Upper lobe of left lung (tissue), 6 donors: ENCODE results near the gene GALNT13. TPM values are rescaled to one million over a fixed set of nuclear protein-coding genes. Genes with fewer than 3 reads are reported as not detected.

Experiments used
- ATAC-seq, 2 donors: fragments of 200-7000 bp; cut with Tn5 transposase; one replicate each; pipeline ENCODE4 v1.9.1; 2022; ENCODE audit warnings: mild to moderate bottlenecking in 2 of 2, moderate library complexity in 2 of 2; ENCODE audit not compliant: low FRiP score in 2 of 2
- DNase-seq, 2 donors: peaks; one replicate each; pipeline ENCODE4 v3.0.0-alpha.2; 2019 to 2020
- H3K27ac ChIP-seq, 4 donors: fragments of 200-600 bp; sonication (generic); one replicate each; pipeline ENCODE4 v1.5.1; 2016 to 2019
- H3K27me3 ChIP-seq, 4 donors: fragments of 200-600 bp; sonication (generic); one replicate each; pipeline ENCODE4 v1.5.1; 2017 to 2019
- H3K36me3 ChIP-seq, 4 donors: fragments of 200-600 bp; sonication (generic); one replicate each; pipeline ENCODE4 v1.5.1; 2016 to 2019
- H3K4me1 ChIP-seq, 4 donors: fragments of 200-600 bp; sonication (generic); one replicate each; pipeline ENCODE4 v1.5.1; 2018 to 2019
- H3K4me3 ChIP-seq, 4 donors: fragments of 200-600 bp; sonication (generic); one replicate each; pipeline ENCODE4 v1.5.1; 2017 to 2019; ENCODE audit warnings: mild to moderate bottlenecking in 2 of 4, moderate library complexity in 1 of 4
- H3K9me3 ChIP-seq, 4 donors: fragments of 200-600 bp; sonication (generic); one replicate each; pipeline ENCODE4 v1.5.1; 2018 to 2019
- CTCF ChIP-seq, 6 experiments: fragments of 450-650 bp in 4 of 6; fragments of 200-600 bp in 2 of 6; sonication (generic) in 2 of 6; IDR thresholded peaks; one replicate each; pipeline ENCODE4 v1.5.1; 2016 to 2019; ENCODE audit warnings: antibody characterized with exemption in 6 of 6
- EP300 ChIP-seq, 4 donors: sonication (generic); formaldehyde crosslinking; IDR thresholded peaks; one replicate each; pipeline ENCODE4 v1.5.1; 2017; ENCODE audit warnings: antibody characterized with exemption in 4 of 4, control low read depth in 2 of 4
- POLR2A ChIP-seq, 4 donors: fragments of 450-650 bp; IDR thresholded peaks; one replicate each; pipeline ENCODE4 v1.5.1; 2016 to 2017; ENCODE audit warnings: antibody characterized with exemption in 4 of 4, mild to moderate bottlenecking in 2 of 4
- POLR2AphosphoS5 ChIP-seq, 2 donors: sonication (generic); formaldehyde crosslinking; IDR thresholded peaks; one replicate each; pipeline ENCODE4 v1.5.1; 2017; ENCODE audit warnings: antibody characterized with exemption in 2 of 2
- WGBS, 2 donors: methylation state at CpG; one replicate each; pipeline ENCODE4 v1.1.5; 2017 to 2018; 5-methylcytosine and 5-hydroxymethylcytosine counted together
- total RNA-seq, 6 donors: library from RNA; depleted of rRNA in 4 of 6; stranded (reverse); fragments of >200 nt in 4 of 6; gene quantifications; one replicate each; pipeline versions ENCODE4 v1.1.0 to v1.2.1, GENCODE V29; 2016 to 2021
- donor health status: DM: no; HTN: no; CAD: no; lungs with moderate emphysema.
- donor health status: DM: no; HTN: yes; CAD: no; lungs with severe emphysema.

The GALNT13 gene
- total RNA-seq, 6 donors from 2014 or later: 1.6 to 4.1 (median 2.8) TPM

DNA sequence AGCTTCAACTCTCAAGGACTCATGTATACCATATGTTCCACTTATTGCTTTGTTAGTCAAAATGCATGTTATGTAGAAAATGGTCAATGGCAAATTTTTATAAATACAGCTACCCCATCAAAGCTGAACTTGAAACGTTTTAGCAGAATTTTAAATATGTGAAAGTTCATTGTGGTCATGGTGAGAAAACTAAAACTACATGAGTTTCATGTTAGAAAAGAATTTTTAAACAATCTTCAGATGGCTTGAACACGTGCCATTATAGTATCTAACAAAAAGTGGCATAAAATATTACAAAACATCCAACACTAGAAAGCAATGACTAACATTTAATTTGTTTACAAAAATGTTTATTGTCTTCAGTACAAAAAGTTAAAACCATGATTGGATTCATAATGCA is 580.7 kb downstream of the GALNT13 start:
- Histone ChIP-seq H3K4me3 (no peak overlapping the region), H3K27me3 (no peaks in the 10 kb centered on the region), H3K4me1 (peaks cover 0 to 2% (median 0%) of the 10 kb centered on the region in 4 donors), H3K27ac (no peak overlapping the region), H3K9me3 (no peaks in the 10 kb centered on the region), H3K36me3 (no peaks in the 10 kb centered on the region)
- ATAC-seq (no peak), DNase-seq (no peak)
- 45 to 53% methylated on average over 2 of the region's 2 CpGs for WGBS, 2 donors
- TF ChIP-seq POLR2AphosphoS5 (IDR thresholded peaks at IDR 0.05) (no peak), EP300 (IDR thresholded peaks at IDR 0.05) (no peak), CTCF (IDR thresholded peaks at IDR 0.05) (no peak), POLR2A (IDR thresholded peaks at IDR 0.05) (no peak)

DNA sequence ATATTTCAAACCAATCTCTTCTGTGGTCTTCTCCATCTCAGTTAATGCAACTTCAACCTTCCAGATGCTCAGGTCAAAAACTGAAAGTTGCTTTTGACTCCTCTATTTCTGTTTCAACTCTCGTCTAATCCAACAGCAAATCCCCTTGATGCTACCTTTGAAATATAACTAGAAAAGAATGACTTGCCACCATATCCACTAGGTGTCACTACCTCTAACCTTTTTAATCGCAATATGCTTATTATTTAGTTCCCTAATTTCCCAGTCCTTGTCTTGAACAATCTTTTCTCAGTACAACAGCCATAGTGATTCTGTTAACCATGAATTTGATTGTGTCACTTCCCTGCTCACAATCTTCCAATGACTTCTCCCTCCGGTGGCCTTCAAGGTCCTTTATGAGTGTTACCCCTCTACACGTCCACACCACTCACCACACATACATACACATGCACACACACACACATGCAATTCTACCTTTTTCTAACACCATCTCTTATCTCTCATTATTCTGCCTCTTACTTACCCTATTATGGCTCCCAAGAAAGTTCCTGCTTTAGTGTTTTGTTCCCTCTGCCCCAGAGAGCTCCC is 581.3 kb downstream of the GALNT13 start:
- no peaks in the 10 kb centered on the region for H3K4me1 ChIP-seq
- no peak for DNase-seq
- H3K4me3 ChIP-seq: no peak overlapping the region
- TF ChIP-seq CTCF (IDR thresholded peaks at IDR 0.05): peak in 3 of 6 experiments; percentile 16 to 33 (median 32)
- TF ChIP-seq EP300 (IDR thresholded peaks at IDR 0.05): no peak
- WGBS, 2 donors: 52 to 55% methylated on average over 4 of the region's 4 CpGs
- no peaks in the 10 kb centered on the region for H3K9me3 ChIP-seq
- ATAC-seq: no peak
- H3K36me3 ChIP-seq: no peaks in the 10 kb centered on the region
- no peak overlapping the region for H3K27ac ChIP-seq
- no peaks in the 10 kb centered on the region for H3K27me3 ChIP-seq

DNA sequence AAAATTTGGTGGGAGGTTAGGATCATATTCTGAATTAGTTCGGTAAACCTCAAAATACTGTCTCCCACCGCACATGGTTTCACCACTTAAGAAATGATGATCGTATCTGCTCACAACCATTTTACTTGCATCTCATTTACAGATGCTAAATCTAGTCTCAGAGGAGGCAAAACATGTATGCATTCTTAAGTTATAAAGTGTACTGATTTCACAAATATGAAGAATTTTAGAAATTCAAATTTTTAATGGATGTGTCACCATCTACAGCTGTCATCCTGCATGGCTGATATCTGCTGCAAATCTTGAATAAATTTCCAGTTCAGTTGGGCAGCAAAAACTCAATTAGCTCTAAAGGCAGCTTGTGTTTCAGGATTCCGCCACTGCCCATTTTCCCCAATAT is 583.4 kb downstream of the GALNT13 start:
- WGBS, 2 donors: 96% methylated on average over 4 of the region's 4 CpGs
- Histone ChIP-seq H3K4me1 (no peaks in the 10 kb centered on the region), H3K9me3 (no peaks in the 10 kb centered on the region), H3K27me3 (no peaks in the 10 kb centered on the region), H3K4me3 (peak overlapping the region in 3 of 4 donors; percentile 21 to 39 (median 38)), H3K27ac (no peak overlapping the region), H3K36me3 (no peaks in the 10 kb centered on the region)
- ATAC-seq: no peak
- DNase-seq: no peak
- TF ChIP-seq EP300 (IDR thresholded peaks at IDR 0.05): no peak
- TF ChIP-seq CTCF (IDR thresholded peaks at IDR 0.05): no peak
- no peak for TF ChIP-seq POLR2AphosphoS5 (IDR thresholded peaks at IDR 0.05)
- no peak for TF ChIP-seq POLR2A (IDR thresholded peaks at IDR 0.05)

DNA sequence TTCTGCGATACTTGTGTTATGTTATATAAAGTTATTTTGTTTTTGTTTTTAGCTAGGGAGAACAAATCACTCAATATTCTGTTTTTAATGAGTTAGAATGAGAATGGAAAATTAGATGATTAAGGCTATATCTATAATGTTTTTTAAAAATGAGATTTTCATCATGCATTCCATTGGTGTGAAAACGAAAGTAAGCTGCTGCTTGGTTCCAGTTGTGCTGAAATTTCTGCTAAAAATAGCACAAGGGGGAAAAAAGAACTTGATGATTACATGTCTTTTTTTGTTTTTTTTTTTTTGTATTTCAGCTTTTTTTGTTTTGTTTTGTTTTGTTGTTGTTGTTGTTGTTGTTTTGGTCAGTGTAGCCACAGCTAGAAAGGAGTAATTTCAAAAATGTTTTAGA is 584.1 kb downstream of the GALNT13 start:
- no peaks in the 10 kb centered on the region for H3K4me1 ChIP-seq
- no peak overlapping the region for H3K27ac ChIP-seq
- no peaks in the 10 kb centered on the region for H3K9me3 ChIP-seq
- ATAC-seq: no peak
- no peaks in the 10 kb centered on the region for H3K36me3 ChIP-seq
- peak overlapping the region in 3 of 4 donors; percentile 21 to 39 (median 38) for H3K4me3 ChIP-seq
- H3K27me3 ChIP-seq: no peaks in the 10 kb centered on the region
- TF ChIP-seq EP300 (IDR thresholded peaks at IDR 0.05): no peak
- TF ChIP-seq POLR2AphosphoS5 (IDR thresholded peaks at IDR 0.05): no peak
- no peak for TF ChIP-seq CTCF (IDR thresholded peaks at IDR 0.05)
- no peak for TF ChIP-seq POLR2A (IDR thresholded peaks at IDR 0.05)
- 23 to 31% methylated on average over 2 of the region's 2 CpGs for WGBS, 2 donors
- DNase-seq: no peak

DNA sequence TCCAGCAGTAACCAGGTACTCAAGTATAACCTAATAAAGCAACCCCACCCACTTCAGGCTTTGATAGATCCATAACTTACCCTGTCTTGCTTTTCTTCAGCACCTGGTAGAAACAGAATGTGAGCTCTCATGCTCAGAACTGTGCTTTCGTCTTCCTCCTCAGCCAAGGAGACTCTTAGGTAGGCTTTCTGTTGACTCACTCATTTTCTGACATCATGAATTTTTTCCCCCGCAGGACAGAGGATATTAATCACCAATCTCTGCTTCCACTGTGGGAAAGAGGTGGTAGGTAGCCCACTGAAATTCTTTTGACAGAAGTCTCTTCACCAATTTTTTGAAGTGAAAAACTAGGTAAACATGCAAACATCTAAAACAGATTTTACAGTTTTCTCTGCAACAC is 585.6 kb downstream of the GALNT13 start:
- WGBS, 2 donors: 77 to 87% methylated on average over 2 of the region's 2 CpGs
- H3K9me3 ChIP-seq: no peaks in the 10 kb centered on the region
- H3K36me3 ChIP-seq: no peaks in the 10 kb centered on the region
- H3K4me3 ChIP-seq: no peak overlapping the region
- TF ChIP-seq CTCF (IDR thresholded peaks at IDR 0.05) (no peak), POLR2AphosphoS5 (IDR thresholded peaks at IDR 0.05) (no peak), POLR2A (IDR thresholded peaks at IDR 0.05) (no peak), EP300 (IDR thresholded peaks at IDR 0.05) (no peak)
- DNase-seq: no peak
- H3K27me3 ChIP-seq: no peaks in the 10 kb centered on the region
- no peak overlapping the region for H3K27ac ChIP-seq
- H3K4me1 ChIP-seq: no peaks in the 10 kb centered on the region
- no peak for ATAC-seq
